Measurements from ENCODE around the gene PPP1R3A.

DNA sequence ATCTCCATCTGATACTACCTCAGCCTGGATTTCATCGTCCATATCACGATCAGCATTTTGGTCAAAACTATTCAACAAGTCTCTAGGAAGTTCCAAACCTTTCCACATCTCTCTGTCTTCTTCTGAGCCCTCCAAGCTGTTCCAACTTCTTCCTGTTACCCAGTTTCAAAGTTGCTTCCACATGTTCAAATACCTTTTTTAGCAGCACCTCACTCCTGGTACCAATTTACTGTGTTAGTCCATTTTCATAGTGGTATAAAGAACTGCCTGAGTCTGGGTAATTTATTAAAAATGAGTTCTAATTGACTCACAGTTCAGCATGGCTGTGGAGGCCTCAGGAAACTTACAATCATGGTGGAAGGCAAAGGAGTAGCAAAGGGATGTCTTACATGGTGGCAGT is 41.1 kb upstream of the PPP1R3A start:
- TF ChIP-seq TAF1 (IDR thresholded peaks at IDR 0.05; ENCODE audit: low read depth, low read length): no peak
- TF ChIP-seq POLR2A (IDR thresholded peaks at IDR 0.05; ENCODE audit: low read depth, low read length): no peak
- TF ChIP-seq POLR2AphosphoS5 (IDR thresholded peaks at IDR 0.05; ENCODE audit: low read depth, low read length): no peak
- TF ChIP-seq SPI1 (IDR thresholded peaks at IDR 0.05; ENCODE audit: low read depth, low read length): no peak
- TF ChIP-seq POU2F2 (IDR thresholded peaks at IDR 0.05; ENCODE audit: low read depth, low read length): no peak
- TF ChIP-seq PAX5 (IDR thresholded peaks at IDR 0.05; ENCODE audit: insufficient read depth, low read length, severe bottlenecking): no peak

All from GM12891 (cell line).